Gastroesophageal sphincter (tissue), 4 donors: ENCODE data around the gene CEP63. TPM values are rescaled to one million over a fixed set of nuclear protein-coding genes. Genes with fewer than 3 reads are reported as not detected.

Experiments used
- ATAC-seq: fragments of 150-250 bp; one replicate; pipeline ENCODE4 v1.9.1; 2016; ENCODE audit warnings: mild to moderate bottlenecking, moderate library complexity
- H3K27ac ChIP-seq, 4 donors: fragments of 200-600 bp; sonication (generic) in 3 of 4; 1 replicate in 3 of 4; 2 replicates in 1 of 4; pipeline ENCODE4 v1.5.1; 2016 to 2019
- H3K27me3 ChIP-seq: fragments of 200-600 bp; sonication (generic); one replicate; pipeline ENCODE4 v1.5.1; 2019
- H3K36me3 ChIP-seq, 2 donors: fragments of 200-600 bp; sonication (generic); one replicate each; pipeline ENCODE4 v1.5.1; 2019; ENCODE audit warnings: control low read depth in 1 of 2
- H3K4me1 ChIP-seq, 3 donors: fragments of 200-600 bp; sonication (generic); 1 replicate in 2 of 3; 2 replicates in 1 of 3; pipeline ENCODE4 v1.5.1; 2016 to 2019; ENCODE audit warnings: control low read depth in 2 of 3
- H3K4me3 ChIP-seq, 2 donors: fragments of 200-600 bp; sonication (generic); one replicate each; pipeline ENCODE4 v1.5.1; 2019; ENCODE audit warnings: mild to moderate bottlenecking in 1 of 2, moderate library complexity in 1 of 2
- H3K9me3 ChIP-seq, 3 donors: fragments of 200-600 bp; sonication (generic); one replicate each; pipeline ENCODE4 v1.5.1; 2017 to 2019; ENCODE audit warnings: control low read depth in 2 of 3
- CTCF ChIP-seq, 4 experiments: fragments of 200-600 bp in 2 of 4; fragments of 450-650 bp in 2 of 4; sonication (generic) in 1 of 4; IDR thresholded peaks; one replicate each; pipeline ENCODE4 v1.5.1; 2017 to 2019; ENCODE audit warnings: antibody characterized with exemption in 4 of 4, mild to moderate bottlenecking in 2 of 4, moderate library complexity in 2 of 4
- EP300 ChIP-seq: sonication (generic); formaldehyde crosslinking; IDR thresholded peaks from one replicate; pipeline ENCODE4 v1.6.1; 2017; ENCODE audit warnings: antibody characterized with exemption, mild to moderate bottlenecking
- POLR2A ChIP-seq, 2 donors: fragments of 450-650 bp; IDR thresholded peaks; one replicate each; pipeline ENCODE4 v1.6.1; 2017; ENCODE audit warnings: antibody characterized with exemption in 2 of 2, mild to moderate bottlenecking in 2 of 2, moderate library complexity in 1 of 2
- POLR2AphosphoS5 ChIP-seq: sonication (generic); formaldehyde crosslinking; IDR thresholded peaks from one replicate; pipeline ENCODE4 v1.6.1; 2017; ENCODE audit warnings: antibody characterized with exemption
- WGBS, 2 donors: methylation state at CpG; one replicate each; pipeline ENCODE4 v1.1.5; 2018; ENCODE audit warnings: low coverage in 1 of 2; 5-methylcytosine and 5-hydroxymethylcytosine counted together
- total RNA-seq, 4 donors: library from RNA; depleted of rRNA; stranded (reverse); fragments of >200 nt; gene quantifications; one replicate each; pipeline ENCODE4 v1.1.0, GENCODE V29; 2016

The CEP63 gene
- total RNA-seq, 4 donors from 2014 or later: 17.9 to 30.1 (median 25.9) TPM

- Histone ChIP-seq H3K36me3 (no peaks in the 10 kb centered on the region), H3K27ac (no peak overlapping the region), H3K4me3 (no peak overlapping the region), H3K27me3 (no peaks in the 10 kb centered on the region), H3K4me1 (peaks cover 0 to 14% (median 3%) of the 10 kb centered on the region in 3 donors), H3K9me3 (peaks cover 0 to 7% (median 0%) of the 10 kb centered on the region in 3 donors)
- TF ChIP-seq EP300 (no peak), POLR2AphosphoS5 (no peak), CTCF (IDR thresholded peaks at IDR 0.05) (no peak), POLR2A (IDR thresholded peaks at IDR 0.05) (no peak)
- no peak for ATAC-seq
- 83% methylated on average over 1 of the region's 1 CpG; no CpG with 5 or more reads in 1 of the 2 donors for WGBS, 2 donors
These were observed 40.8 kb upstream of the CEP63 start for GRCh38 chr3:134445095-134445494.

GRCh38 chr3:134445636-134446035, 40.2 kb upstream of the CEP63 start:
- H3K27ac ChIP-seq: no peak overlapping the region
- peaks cover 0 to 14% (median 3%) of the 10 kb centered on the region in 3 donors for H3K4me1 ChIP-seq

GRCh38 chr3:134446800-134447199, 39.1 kb upstream of the CEP63 start:
- 67% methylated on average over 1 of the region's 3 CpGs; no CpG with 5 or more reads in 1 of the 2 donors for WGBS, 2 donors
- no peak for TF ChIP-seq CTCF (IDR thresholded peaks at IDR 0.05)
- TF ChIP-seq POLR2AphosphoS5: no peak
- no peak for TF ChIP-seq POLR2A (IDR thresholded peaks at IDR 0.05)
- TF ChIP-seq EP300: no peak
- Histone ChIP-seq H3K4me1 (peaks cover 0 to 14% (median 3%) of the 10 kb centered on the region in 3 donors), H3K36me3 (no peaks in the 10 kb centered on the region), H3K4me3 (no peak overlapping the region), H3K27ac (peak overlapping the region in 1 of 4 donors; percentile 3), H3K9me3 (peaks cover 0 to 7% (median 0%) of the 10 kb centered on the region in 3 donors), H3K27me3 (no peaks in the 10 kb centered on the region)
- no peak for ATAC-seq

More at GRCh38 chr3:134445636-134446035, 40.2 kb upstream of the CEP63 start:
- Histone ChIP-seq H3K27me3 (no peaks in the 10 kb centered on the region), H3K36me3 (no peaks in the 10 kb centered on the region), H3K9me3 (peaks cover 0 to 7% (median 0%) of the 10 kb centered on the region in 3 donors), H3K4me3 (no peak overlapping the region)
- TF ChIP-seq POLR2A (IDR thresholded peaks at IDR 0.05): no peak
- TF ChIP-seq POLR2AphosphoS5: no peak
- TF ChIP-seq EP300: no peak
- TF ChIP-seq CTCF (IDR thresholded peaks at IDR 0.05): no peak
- WGBS, 2 donors: 25 to 55% methylated on average over 1 of the region's 1 CpG
- peak; percentile 52 for ATAC-seq

- no peaks in the 10 kb centered on the region for H3K27me3 ChIP-seq
- WGBS, 2 donors: 83 to 86% methylated on average over 1 of the region's 1 CpG
- H3K27ac ChIP-seq: no peak overlapping the region
- no peak overlapping the region for H3K4me3 ChIP-seq
- no peaks in the 10 kb centered on the region for H3K36me3 ChIP-seq
- peaks cover 0 to 7% (median 0%) of the 10 kb centered on the region in 3 donors for H3K9me3 ChIP-seq
- peaks cover 0 to 14% (median 3%) of the 10 kb centered on the region in 3 donors for H3K4me1 ChIP-seq
- no peak for TF ChIP-seq POLR2A (IDR thresholded peaks at IDR 0.05)
- TF ChIP-seq CTCF (IDR thresholded peaks at IDR 0.05): no peak
- TF ChIP-seq EP300: no peak
- TF ChIP-seq POLR2AphosphoS5: no peak
- ATAC-seq: no peak
These were observed 38.5 kb upstream of the CEP63 start for GRCh38 chr3:134447351-134447750.

- no peak for TF ChIP-seq POLR2AphosphoS5
- no peak for TF ChIP-seq EP300
- Histone ChIP-seq H3K9me3 (peaks cover 0 to 7% (median 0%) of the 10 kb centered on the region in 3 donors), H3K36me3 (no peaks in the 10 kb centered on the region), H3K4me3 (no peak overlapping the region), H3K4me1 (peaks cover 0 to 14% (median 3%) of the 10 kb centered on the region in 3 donors), H3K27ac (no peak overlapping the region), H3K27me3 (no peaks in the 10 kb centered on the region)
- ATAC-seq: no peak
- 80 to 90% methylated on average over 5 of the region's 5 CpGs for WGBS, 2 donors
These were observed 37.2 kb upstream of the CEP63 start for GRCh38 chr3:134448664-134449063.
